NCI-H2081 (cell line): ENCODE measurements around the gene KLHL40.

Experiments
- DNase-seq, 2 experiments: peaks; one replicate each; lab custom pipeline; 2025; lab: John Stamatoyannopoulos, UW

Gene KLHL40

DNA sequence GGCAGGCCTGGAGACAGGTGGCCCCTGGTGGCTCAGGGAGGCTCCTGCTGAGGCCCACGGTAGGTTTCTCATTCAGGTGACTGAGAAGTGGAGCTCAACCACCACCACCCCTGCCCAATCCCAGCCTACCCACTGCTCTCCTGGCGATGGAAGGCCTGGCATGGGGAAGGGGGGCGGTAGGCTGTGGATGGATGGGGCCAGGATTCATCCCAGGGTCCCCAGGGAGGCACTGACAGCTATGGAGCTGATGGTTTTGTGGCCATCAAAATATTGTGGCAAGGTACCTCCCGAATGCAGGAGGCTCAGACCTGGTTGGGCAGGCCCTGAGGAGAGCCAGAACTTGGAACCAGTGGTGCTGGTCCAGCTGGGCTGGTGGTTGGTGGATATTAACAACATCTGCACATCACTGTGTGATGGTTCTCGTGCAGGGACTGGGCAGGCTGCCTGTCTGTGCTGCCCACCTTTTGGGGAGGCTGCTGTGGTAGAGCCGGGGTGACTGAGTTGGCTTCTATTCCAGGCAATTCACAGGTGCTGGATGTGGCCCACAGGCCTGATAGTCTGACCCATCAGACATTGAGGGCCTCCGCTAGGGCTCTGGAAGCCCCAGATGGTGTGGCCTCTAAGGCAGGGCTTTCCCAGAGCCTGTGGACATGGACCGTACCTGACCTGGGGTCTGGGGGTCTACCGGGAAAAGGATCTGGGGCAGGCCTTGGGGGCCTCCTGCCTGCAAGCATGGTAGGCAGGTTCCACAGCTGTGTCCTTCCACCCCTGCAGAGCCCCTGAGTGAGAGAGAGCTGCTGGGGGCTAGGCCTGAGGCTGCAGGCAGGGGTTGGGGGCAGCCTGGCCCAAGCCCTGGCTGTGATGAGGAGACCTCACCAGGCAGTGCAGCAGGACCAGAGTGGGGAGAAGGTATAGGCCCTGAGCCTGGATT lies 28.4 kb upstream of the KLHL40 start:
- DNase-seq, result no peak

DNA sequence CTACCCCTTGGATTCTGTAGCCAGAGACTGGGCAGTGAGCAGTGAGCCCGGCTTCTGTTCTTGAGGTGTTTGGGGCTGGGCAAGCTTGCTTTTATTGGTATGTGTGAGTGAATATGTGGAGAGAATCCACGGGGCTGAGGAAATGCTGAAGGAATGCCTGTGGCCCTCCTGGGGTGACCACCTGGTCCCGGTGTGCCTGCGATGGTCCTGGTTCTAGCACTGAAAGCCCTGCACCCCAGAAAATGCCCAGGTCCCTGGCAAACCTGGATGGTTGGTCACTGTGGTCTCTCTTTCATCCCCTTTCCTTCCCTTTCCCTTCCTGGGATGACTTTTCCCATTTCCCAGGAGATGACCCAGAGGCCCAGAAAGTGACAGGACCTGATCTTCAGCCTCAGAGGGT lies 27.7 kb upstream of the KLHL40 start:
- DNase-seq, result no peak

DNA sequence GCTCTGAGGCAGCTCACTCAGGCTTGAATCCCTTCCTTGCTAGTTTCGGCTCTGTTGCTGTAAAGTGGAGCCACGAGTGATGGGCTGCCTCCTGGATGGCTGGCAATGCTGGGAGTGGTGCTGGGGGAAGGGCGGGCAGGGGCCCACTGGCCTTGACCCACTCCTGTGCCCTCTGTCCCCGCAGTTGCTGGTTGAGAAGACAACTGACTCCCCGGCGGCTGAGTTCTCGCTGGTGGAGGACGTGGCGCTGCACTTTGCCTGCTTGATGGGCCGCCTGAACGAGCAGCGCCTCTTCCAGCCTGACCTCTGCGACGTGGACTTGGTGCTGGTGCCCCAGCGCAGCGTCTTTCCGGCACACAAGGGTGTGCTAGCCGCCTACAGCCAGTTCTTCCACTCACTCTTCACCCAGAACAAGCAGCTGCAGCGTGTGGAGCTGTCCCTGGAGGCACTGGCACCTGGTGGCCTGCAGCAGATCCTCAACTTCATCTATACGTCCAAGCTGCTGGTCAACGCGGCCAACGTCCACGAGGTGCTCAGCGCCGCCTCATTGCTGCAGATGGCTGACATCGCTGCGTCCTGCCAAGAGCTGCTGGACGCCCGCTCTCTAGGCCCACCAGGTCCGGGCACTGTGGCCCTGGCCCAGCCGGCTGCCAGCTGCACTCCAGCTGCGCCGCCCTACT lies 27.1 kb upstream of the KLHL40 start:
- DNase-seq, result no peak

DNA sequence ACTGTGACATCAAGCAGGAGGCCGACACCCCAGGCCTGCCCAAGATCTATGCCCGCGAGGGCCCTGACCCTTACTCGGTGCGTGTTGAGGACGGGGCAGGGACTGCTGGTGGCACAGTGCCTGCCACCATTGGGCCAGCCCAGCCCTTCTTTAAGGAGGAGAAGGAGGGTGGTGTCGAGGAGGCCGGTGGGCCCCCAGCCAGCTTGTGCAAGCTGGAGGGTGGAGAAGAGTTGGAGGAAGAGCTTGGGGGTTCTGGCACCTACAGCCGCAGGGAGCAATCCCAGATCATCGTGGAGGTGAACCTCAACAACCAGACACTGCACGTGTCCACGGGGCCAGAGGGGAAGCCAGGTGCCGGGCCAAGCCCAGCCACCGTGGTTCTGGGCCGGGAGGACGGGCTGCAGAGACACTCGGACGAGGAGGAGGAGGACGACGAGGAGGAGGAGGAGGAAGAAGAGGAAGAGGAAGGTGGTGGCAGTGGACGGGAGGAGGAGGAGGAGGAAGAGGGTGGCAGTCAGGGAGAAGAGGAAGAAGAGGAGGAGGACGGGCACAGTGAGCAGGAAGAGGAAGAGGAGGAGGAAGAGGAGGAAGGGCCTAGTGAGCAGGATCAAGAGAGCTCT lies 26.5 kb upstream of the KLHL40 start:
- DNase-seq, result no peak

DNA sequence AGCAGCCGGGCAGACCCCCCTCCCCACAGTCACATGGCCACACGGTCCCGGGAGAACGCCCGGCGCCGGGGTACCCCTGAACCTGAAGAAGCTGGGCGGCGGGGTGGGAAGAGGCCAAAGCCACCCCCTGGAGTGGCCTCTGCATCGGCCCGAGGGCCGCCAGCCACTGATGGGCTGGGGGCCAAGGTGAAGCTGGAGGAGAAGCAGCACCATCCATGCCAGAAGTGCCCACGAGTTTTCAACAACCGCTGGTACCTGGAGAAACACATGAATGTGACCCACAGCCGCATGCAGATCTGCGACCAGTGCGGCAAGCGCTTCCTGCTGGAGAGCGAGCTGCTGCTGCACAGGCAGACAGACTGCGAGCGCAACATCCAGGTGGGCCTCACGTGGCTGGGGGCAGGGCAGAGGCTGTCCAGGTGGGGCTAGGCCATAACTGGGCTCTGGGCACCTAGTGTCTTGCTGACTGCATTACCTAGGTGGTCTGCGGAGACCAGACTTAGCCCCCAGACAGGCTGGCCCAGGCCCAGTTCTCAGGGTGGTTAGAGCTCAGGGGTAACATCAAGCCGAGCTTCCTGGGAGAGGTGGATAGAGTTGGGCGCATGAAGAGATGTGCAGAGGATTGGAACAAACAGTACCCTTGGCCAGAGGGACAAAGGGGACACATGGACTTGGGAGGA lies 25.7 kb upstream of the KLHL40 start:
- DNase-seq, result no peak

DNA sequence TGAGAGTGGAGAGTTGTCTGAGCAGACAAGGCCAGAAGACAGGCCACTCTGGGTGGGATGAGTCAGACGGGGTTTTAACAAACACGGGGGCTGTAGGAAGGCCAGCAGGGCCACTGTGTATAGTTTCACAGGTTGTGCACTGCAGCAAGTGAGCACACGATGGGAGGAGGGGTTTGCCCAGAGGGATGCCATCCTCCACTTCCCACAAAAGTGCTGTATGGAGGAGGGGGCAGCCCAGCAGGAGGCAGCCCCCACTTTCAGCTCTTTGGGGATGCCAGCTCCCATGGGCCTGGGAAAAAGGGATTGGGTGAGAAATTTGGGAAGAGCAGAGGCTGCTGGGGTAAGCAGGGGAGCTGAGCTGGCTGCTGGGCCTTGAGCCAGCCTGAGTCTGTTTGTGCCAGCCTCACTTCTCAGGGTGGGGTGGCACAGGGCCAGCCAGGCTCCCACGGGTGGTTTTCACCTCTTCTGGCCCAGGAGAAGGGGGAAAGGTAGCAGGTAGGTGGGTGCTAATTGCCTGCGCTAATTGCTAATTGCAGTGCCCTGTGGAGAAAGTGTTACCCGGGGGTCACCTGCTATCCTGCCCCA lies 25.1 kb upstream of the KLHL40 start:
- DNase-seq, result no peak

DNA sequence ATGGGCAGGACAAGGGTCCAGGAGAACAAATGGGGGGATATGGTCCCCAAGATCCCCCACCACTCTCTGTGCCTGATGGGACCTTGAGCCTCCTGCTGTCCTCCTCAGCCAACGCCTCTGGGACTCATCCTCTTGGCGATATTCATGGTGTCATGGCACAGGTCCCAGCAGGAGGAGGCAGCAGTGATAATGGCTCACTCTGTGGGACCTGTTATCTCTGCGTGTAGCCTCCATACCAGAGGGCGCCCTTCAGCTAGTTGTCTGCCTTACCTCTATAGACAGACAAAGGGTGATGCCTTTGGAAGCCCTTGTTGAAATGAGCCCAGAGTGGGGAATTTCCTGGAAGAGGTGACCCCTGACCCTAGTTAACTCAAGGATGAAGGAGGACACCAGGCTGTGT lies 24.4 kb upstream of the KLHL40 start:
- DNase-seq, result no peak

DNA sequence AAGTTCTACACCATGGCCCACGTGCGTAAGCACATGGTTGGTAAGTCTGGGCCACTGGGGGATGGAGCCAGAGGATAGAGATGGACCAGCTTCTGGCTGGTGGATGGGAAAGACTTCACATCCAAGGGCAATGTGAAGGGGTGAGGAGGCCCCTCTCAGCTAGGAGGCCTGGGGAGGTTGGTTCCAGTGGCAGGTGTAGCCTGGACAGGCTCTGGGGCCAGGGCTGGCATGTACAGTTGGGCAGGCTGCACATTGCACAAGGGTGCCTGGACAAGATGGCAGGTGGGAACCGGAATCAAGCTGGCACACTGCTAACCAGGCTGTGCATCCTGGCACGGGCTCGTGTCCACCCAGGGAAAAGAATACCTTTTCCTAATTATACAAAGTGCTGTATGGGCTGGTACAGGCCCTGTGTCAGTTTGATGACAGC lies 23.7 kb upstream of the KLHL40 start:
- no peak for DNase-seq

DNA sequence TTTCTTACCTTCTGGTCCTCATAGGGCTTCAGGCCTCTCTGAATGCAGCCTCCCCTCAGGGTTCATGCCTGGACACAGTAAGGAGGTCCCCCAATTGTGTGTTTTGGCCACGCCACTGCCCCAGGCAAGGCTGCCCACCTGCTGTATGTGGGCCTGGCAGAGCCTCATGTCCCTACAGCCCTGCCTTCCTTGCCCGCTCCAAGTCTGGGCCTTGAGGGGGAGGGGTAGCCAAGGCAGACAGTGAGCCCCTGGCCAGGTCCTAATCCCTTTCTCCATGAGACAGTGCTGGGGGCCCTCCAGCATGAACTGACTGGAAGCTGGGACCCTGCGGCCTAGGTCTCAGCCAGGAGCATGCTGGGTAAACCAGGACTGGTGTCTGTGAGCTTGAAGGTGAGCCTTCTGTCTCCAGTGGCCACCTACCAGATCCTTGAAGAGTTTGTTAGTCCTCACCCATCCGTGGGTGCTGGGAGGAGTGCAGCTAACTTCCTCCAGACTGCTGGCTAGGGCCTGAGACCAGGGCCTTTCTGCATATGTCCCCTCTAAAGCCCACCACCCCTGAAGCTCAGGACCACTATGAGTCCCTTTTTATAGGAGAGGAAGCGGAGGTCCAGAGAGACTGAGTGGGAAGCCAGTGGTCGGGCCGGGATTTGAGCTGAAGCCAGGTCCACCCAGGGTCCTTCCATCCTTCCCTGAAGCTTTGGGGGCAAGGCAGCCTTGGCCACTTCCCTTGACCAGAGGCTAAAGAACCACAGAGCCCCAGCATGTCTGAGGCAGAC lies 23.1 kb upstream of the KLHL40 start:
- no peak for DNase-seq

DNA sequence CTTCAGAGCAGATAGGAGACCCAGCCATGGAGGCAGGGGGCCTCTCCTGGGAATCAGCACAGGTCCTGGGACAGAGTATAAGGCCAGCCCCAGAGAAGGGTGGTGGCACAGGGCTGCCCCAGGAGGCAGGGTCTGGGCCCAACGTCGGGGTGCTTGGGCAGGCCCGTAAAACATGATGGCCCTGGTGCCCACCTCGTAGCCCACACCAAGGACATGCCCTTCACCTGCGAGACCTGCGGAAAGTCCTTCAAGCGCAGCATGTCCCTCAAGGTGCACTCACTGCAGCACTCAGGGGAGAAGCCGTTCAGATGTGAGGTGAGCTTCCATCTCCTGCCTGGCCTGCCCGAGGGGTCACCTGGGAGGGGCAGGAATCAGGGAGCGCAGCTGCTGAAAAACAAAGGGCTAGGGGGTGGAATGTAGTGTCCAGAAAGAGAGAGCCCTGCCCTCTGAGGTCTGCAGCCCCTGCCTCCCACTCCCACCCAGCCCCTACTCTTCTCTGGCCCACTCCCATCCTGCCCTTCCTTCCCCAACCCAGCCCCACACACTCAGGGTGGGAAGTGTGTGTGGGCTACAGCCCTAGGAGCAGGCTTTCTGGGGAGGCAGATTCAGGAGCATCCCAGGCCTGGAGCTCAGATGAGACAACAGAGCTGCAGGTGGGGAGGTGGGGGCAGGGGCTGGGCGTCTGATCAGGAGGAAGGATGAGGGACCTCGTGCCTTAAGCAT lies 22.4 kb upstream of the KLHL40 start:
- no peak for DNase-seq

DNA sequence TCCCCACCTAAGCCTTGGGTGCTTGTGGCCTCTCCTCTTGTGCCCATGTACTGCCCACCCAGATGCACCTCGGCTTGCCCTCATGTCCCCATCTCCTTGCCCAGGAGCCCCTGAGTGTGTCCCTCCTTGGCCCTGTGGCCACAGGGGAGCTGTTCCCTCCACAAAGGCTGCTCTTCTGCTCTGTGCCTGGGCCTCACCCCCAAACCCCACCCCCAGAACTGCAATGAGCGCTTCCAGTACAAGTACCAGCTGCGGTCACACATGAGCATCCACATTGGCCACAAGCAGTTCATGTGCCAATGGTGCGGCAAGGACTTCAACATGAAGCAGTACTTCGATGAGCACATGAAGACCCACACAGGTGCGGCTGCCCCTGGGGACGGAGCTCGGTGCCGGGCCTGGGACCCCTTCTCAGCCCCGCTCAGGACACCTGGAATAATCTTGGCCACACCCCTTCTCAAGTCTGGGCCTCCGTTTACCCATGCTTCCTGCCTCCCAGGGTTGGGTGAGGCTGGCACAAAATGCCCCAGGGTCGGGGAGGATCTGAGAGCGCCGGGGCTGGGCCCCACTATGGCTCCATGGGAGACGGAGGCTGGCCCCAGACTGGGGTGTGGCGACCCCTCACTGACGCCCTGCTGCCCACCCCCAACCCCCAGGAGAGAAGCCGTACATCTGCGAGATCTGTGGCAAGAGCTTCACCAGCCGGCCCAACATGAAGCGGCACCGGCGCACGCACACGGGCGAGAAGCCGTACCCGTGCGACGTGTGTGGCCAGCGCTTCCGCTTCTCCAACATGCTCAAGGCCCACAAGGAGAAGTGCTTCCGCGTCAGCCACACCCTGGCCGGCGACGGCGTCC lies 21.5 kb upstream of the KLHL40 start:
- DNase-seq, result no peak

DNA sequence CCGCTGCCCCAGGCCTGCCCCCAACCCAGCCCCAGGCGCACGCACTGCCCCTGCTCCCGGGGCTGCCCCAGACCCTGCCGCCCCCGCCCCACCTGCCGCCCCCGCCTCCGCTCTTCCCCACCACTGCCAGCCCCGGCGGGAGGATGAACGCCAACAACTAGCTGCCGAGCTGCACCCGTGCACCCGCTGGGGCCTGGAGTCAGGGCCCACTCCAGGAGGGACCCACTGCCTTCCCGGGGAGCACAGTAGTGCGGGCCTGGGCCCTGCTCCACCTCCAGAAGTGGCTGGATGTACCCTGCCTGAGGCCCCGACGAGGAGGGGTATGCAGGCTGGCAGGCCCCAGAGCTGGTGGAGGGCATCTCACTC lies 20.9 kb upstream of the KLHL40 start:
- DNase-seq, result no peak

DNA sequence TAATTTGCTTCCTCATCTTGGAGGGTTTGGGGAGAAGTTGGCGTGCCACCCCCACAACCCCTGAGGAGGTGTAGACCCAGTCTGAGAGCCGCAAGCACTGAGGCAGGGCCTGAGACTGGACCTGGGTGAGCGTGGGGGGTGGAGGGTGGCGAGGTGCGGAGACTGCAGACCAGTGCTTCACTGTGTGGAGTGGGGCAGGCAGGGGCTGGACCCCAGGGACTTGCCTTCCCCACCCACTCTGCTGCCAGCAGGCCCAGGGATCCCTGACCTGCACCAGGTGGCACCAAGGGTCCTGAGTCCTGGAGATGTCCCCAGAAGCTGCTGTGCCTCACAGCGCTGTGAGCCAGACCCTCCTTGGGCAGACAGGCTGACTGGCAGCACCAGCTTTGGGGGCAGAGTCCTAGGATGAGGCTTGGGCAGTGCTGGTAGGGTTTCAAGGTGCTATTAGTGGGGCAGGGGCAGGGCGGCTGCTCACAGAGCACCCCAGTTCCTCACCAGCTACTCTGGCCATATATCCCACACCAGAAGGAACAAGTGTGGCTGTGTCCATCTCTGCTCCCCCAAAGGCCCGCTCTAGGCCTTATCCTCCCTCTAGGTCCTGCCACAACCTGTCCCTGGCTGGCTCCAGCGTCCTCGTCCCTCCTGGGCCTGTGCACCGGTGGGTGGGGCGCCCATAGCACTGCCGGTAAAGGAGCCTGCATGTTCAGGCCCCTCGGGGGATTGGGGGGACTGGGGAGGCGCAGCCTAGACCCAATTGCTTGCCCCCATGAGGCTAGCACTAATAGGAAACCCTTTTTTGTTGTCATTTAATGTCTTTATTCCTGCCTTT lies 20.1 kb upstream of the KLHL40 start:
- DNase-seq, result no peak

DNA sequence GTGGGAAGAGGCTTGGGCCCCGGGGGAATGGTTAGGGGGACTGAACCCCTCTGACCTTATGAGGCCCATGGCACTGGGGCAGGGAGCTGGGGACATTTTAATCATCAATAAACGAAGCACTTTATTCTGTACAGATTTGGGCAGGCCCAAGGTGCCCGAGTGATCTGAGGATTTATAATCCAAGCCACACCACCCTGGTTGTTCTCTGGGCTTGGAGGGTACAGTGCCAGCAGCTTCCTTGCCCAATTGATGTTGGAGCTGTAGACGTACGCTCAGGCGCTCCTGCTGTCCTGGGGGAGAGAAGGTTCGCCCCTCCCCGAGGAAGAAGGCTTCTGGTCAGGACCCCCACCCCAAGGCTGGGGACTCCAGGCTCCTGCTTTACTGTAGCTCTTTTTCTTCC lies 19.3 kb upstream of the KLHL40 start:
- DNase-seq, result no peak

DNA sequence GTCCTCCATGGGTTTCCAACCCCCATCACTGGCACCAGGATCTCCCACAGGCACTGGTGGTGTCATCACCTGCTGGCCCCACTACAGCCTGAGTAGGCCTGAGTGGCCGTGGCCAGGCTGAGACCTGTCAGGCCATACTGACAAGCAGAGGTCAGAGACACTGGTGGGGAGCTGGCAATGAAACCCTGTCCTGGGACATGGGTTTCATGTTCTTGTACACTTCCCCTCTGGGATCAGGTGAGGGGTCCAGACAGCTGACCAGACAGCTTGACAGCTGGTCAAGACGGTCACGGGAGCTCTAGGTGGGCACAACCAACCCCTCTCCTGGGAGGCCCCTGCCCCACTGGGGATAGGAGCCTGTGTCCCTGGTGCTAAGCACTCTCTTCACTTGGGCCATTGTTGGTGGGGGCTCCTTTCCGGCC lies 18.7 kb upstream of the KLHL40 start:
- DNase-seq, result no peak

DNA sequence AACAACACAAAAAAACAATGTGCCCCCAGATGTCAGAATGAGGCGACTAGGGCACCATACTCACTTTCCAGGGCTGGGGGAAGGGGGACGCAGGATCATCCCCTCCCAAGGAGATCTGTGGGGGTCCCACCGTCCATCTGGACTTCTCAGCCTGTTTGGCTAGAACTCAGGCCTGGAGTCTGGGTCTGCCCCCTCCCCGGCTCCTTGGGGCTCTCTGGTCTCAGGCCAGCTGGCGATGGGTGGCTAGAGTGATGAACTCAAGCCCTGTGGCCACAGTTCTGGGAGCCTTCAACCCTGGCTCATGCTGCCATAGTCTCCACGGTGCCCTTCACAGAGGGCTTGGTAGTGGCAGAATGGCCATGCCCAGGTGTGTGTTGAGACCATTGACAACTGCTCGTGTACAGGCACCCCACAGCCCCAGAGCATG lies 18.2 kb upstream of the KLHL40 start:
- DNase-seq, result no peak

DNA sequence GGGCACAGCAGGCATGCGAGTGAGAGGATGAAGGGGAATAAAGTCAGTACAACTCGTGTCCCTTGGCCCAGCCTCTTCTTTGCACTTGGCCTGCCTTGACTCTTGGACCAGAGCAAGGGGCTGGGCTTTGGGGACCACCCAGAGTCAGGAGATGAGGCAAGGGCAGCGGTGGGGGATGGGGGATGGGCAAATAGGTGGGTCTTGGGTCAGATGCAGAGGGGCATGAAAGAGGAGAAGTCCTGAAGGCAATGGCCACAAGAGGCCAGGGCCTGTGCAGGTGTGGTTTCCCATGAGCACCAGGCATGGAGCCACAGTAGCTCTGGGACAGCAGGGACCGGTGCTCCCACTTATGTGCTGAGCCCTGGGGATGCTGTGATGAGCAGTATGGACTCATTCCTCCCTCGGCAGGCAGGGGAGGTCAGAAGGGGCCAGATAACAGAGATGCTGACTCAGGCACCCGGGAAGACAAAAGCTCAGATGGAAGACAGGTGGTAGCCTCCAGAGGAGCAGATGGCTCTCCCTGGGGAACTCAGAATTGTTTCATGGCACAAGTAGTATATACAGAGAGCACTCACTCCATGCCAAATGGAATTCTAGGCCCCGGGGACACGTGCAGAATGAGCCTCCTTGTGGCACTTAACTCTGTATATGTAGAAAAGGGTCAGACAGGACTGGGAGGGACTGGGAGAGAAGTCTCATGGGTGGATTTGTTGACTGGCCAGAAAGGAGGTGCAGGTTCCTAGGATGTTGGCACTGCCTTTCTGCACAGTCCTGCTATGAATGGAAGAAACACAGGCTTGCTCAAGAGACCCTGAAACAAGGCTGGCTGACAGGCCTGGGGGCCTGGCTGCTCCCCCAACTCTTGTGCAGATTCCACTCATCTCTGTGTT lies 17.6 kb upstream of the KLHL40 start:
- DNase-seq, result no peak

DNA sequence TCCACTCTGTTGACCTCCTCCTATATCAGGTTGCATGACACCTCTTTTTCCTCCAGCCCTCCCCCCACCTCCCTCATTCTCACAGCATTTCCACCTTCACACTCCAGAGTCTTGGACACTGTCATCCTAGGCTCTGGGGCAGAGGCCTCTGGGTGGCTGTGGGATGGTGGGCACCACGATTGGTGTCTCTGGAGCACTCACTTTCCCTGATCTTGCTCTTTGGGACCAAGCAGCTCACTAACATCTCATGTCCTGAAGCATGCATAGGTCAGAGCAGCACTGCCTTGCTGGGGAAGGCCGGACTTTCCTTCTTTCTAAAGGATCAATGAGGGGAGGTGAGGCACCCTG lies 16.9 kb upstream of the KLHL40 start:
- no peak for DNase-seq
